Osteocyte (in vitro differentiated cells): ENCODE data around the gene PHLPP1. TPM values are rescaled to one million over a fixed set of nuclear protein-coding genes. Genes with fewer than 3 reads are reported as not detected.

Experiments used
- DNase-seq: peaks from one replicate; pipeline ENCODE4 v3.0.0; 2021; ENCODE audit warnings: mixed read lengths; ENCODE audit not compliant: unreplicated experiment; ENCODE audit errors: extremely low spot score
- H3K27ac Mint-ChIP-seq: one replicate; pipeline ENCODE4 v1.8.0; 2021; ENCODE audit warnings: mild to moderate bottlenecking, mixed read lengths; ENCODE audit not compliant: unreplicated experiment
- H3K27me3 Mint-ChIP-seq: one replicate; pipeline ENCODE4 v1.8.0; 2021; ENCODE audit warnings: mixed read lengths; ENCODE audit not compliant: unreplicated experiment
- H3K36me3 Mint-ChIP-seq: one replicate; pipeline ENCODE4 v1.8.0; 2021; ENCODE audit warnings: mixed read lengths; ENCODE audit not compliant: unreplicated experiment
- H3K4me1 Mint-ChIP-seq: one replicate; pipeline ENCODE4 v1.8.0; 2021; ENCODE audit warnings: mixed read lengths; ENCODE audit not compliant: unreplicated experiment
- H3K4me3 Mint-ChIP-seq: one replicate; pipeline ENCODE4 v1.8.0; 2021; ENCODE audit warnings: mild to moderate bottlenecking, moderate library complexity, mixed read lengths; ENCODE audit not compliant: unreplicated experiment
- H3K9me3 Mint-ChIP-seq: one replicate; pipeline ENCODE4 v1.8.0; 2021; ENCODE audit warnings: mixed read lengths; ENCODE audit not compliant: unreplicated experiment
- CTCF ChIP-seq: fragments of 200-600 bp; sonication (generic); IDR thresholded peaks from 2 replicates; pipeline ENCODE4 v1.5.0; 2021; ENCODE audit warnings: antibody characterized with exemption, mild to moderate bottlenecking, moderate library complexity
- total RNA-seq: library from RNA; stranded (reverse); gene quantifications from 2 replicates; pipeline ENCODE4 v1.2.1, GENCODE V29; 2021

PHLPP1 gene
- total RNA-seq, 1 donor from 2014 or later: 19.6 TPM

- Mint-ChIP-seq H3K4me3 (no peak overlapping the region), H3K9me3 (no peaks in the 10 kb centered on the region), H3K4me1 (peaks cover 38% of the 10 kb centered on the region), H3K27ac (no peak overlapping the region), H3K27me3 (no peaks in the 10 kb centered on the region), H3K36me3 (peaks cover 33% of the 10 kb centered on the region)
- TF ChIP-seq CTCF: no peak
- DNase-seq: no peak
Observed at GRCh38 chr18:62898359-62898758, 183.0 kb downstream of the PHLPP1 start.

- Mint-ChIP-seq H3K27me3 (no peaks in the 10 kb centered on the region), H3K9me3 (no peaks in the 10 kb centered on the region), H3K36me3 (peaks cover 33% of the 10 kb centered on the region), H3K4me3 (no peak overlapping the region), H3K27ac (no peak overlapping the region), H3K4me1 (peaks cover 31% of the 10 kb centered on the region)
- no peak for TF ChIP-seq CTCF
- DNase-seq: no peak
Observed at GRCh38 chr18:62899534-62899933, 184.2 kb downstream of the PHLPP1 start.

GRCh38 chr18:62900132-62900883, 185.0 kb downstream of the PHLPP1 start:
- Mint-ChIP-seq H3K4me1 (peaks cover 23% of the 10 kb centered on the region), H3K36me3 (peaks cover 36% of the 10 kb centered on the region), H3K9me3 (no peaks in the 10 kb centered on the region), H3K27ac (no peak overlapping the region), H3K27me3 (no peaks in the 10 kb centered on the region), H3K4me3 (no peak overlapping the region)
- no peak for TF ChIP-seq CTCF
- DNase-seq: no peak

GRCh38 chr18:62902776-62903175, 187.4 kb downstream of the PHLPP1 start:
- TF ChIP-seq CTCF: no peak
- Mint-ChIP-seq H3K4me3 (no peak overlapping the region), H3K27me3 (no peaks in the 10 kb centered on the region), H3K36me3 (peaks cover 38% of the 10 kb centered on the region), H3K27ac (no peak overlapping the region), H3K9me3 (no peaks in the 10 kb centered on the region), H3K4me1 (peaks cover 5% of the 10 kb centered on the region)
- no peak for DNase-seq

- TF ChIP-seq CTCF: no peak
- Mint-ChIP-seq H3K4me1 (peaks cover 2% of the 10 kb centered on the region), H3K9me3 (no peaks in the 10 kb centered on the region), H3K36me3 (peaks cover 25% of the 10 kb centered on the region), H3K27ac (no peak overlapping the region), H3K4me3 (no peak overlapping the region), H3K27me3 (no peaks in the 10 kb centered on the region)
- DNase-seq: no peak
Observed at GRCh38 chr18:62904396-62905285, 189.3 kb downstream of the PHLPP1 start.
